T-helper 1 cell treated with Interleukin-12 subunit alpha and Interleukin-12 subunit beta and Interleukin-4 antibody, amounts not matched to agents 30 ng/mL and 1 ng/mL, for 36 hours (primary cell): ENCODE results near the gene TEX22. TPM values are rescaled to one million over a fixed set of nuclear protein-coding genes. Genes with fewer than 3 reads are reported as not detected.

Source experiments
- intact Hi-C: fragments of 100-400 bp; cut with micrococcal nuclease; formaldehyde crosslinking; loops from one replicate; pipeline ENCODE4 v1.15.1; 2024
- total RNA-seq: library from RNA; stranded (reverse); gene quantifications from 2 replicates; pipeline ENCODE4 v1.2.3, GENCODE V29; 2022

The TEX22 gene
- total RNA-seq, 1 donor from 2014 or later = 4.3 TPM

GRCh38 chr14:105452963-105453362 is 54.6 kb downstream of the TEX22 start:
- intact Hi-C loops = no loop called here

GRCh38 chr14:105453847-105454246 is 55.5 kb downstream of the TEX22 start:
- intact Hi-C loops = no loop called here

- intact Hi-C loops = no loop called here
These were observed 56.8 kb downstream of the TEX22 start for GRCh38 chr14:105455086-105455640.

GRCh38 chr14:105455766-105456660 is 57.7 kb downstream of the TEX22 start:
- intact Hi-C loops = no loop called here

- intact Hi-C loops = no loop called here
These were observed 58.6 kb downstream of the TEX22 start for GRCh38 chr14:105456736-105457617.

- intact Hi-C loops = no loop called here
These were observed 59.7 kb downstream of the TEX22 start for GRCh38 chr14:105458010-105458409.

GRCh38 chr14:105458571-105458970 is 60.2 kb downstream of the TEX22 start:
- intact Hi-C loops = no loop called here

- intact Hi-C loops = no loop called here
These were observed 61.8 kb downstream of the TEX22 start for GRCh38 chr14:105460116-105460515.

GRCh38 chr14:105460616-105461015 is 62.3 kb downstream of the TEX22 start:
- intact Hi-C loops = no loop called here

- intact Hi-C loops = no loop called here
These were observed 63.6 kb downstream of the TEX22 start for GRCh38 chr14:105461903-105462302.

Other genes starting within 250 kb of the TEX22 start
- 7.2 and 7.9 TPM in 2 replicates for gene JAG2, start 229.8 kb upstream of the TEX22 start, total RNA-seq
- 34.0 and 35.8 TPM in 2 replicates for gene NUDT14, start 217.2 kb upstream of the TEX22 start, total RNA-seq
- gene BTBD6, start 150.0 kb upstream of the TEX22 start, total RNA-seq = 39.7 and 39.9 TPM in 2 replicates
- gene BRF1, start 97.5 kb upstream of the TEX22 start, total RNA-seq = 49.4 and 50.6 TPM in 2 replicates
- 33.3 and 35.8 TPM in 2 replicates for gene PACS2, start 83.8 kb upstream of the TEX22 start, total RNA-seq
- 129 and 138 TPM in 2 replicates for gene MTA1, start 21.3 kb downstream of the TEX22 start, total RNA-seq
- gene CRIP2, start 76.3 kb downstream of the TEX22 start, total RNA-seq = 0.71 and 0.78 TPM in 2 replicates
- 220 and 231 TPM in 2 replicates for gene CRIP1, start 88.3 kb downstream of the TEX22 start, total RNA-seq
- gene TEDC1, start 92.7 kb downstream of the TEX22 start, total RNA-seq = 31.9 and 35.9 TPM in 2 replicates
- 4.2 TPM in 2 replicates for gene TMEM121, start 128.0 kb downstream of the TEX22 start, total RNA-seq